NOMO-1 treated with dmso at 0.1 percent for 144 hours (cell line): ENCODE results near the gene C2orf72.
"Not testable (repeated sequence)": the region's sequence is repeated elsewhere in the genome, so short reads cannot be mapped to it uniquely, and the experiment has no call there.

Experiments used
- DNase-seq: peaks from one replicate; lab custom pipeline; 2025; ENCODE audit not compliant: unreplicated experiment; lab: John Stamatoyannopoulos, UW

Gene C2orf72

GRCh38 chr2:231013820-231014219 lies 23.5 kb upstream of the C2orf72 start:
- DNase-seq, result no peak

- no peak for DNase-seq
Observed at GRCh38 chr2:231015478-231015877, 21.8 kb upstream of the C2orf72 start.

GRCh38 chr2:231015926-231016325 lies 21.4 kb upstream of the C2orf72 start:
- DNase-seq, result no peak

GRCh38 chr2:231016566-231017230 lies 20.6 kb upstream of the C2orf72 start:
- DNase-seq, result no peak

- no peak for DNase-seq
Observed at GRCh38 chr2:231017231-231017598, 20.1 kb upstream of the C2orf72 start.

GRCh38 chr2:231018184-231018583 lies 19.1 kb upstream of the C2orf72 start:
- no peak for DNase-seq

GRCh38 chr2:231025059-231025458 lies 12.3 kb upstream of the C2orf72 start:
- DNase-seq, result not testable (repeated sequence)

GRCh38 chr2:231028889-231029288 lies 8.4 kb upstream of the C2orf72 start:
- DNase-seq, result no peak

- no peak for DNase-seq
Observed at GRCh38 chr2:231029563-231029962, 7.8 kb upstream of the C2orf72 start.

- no peak for DNase-seq
Observed at GRCh38 chr2:231030725-231031124, 6.6 kb upstream of the C2orf72 start.

- DNase-seq, result no peak
Observed at GRCh38 chr2:231032575-231033140, 4.7 kb upstream of the C2orf72 start.

GRCh38 chr2:231033147-231034132 lies 3.9 kb upstream of the C2orf72 start:
- DNase-seq, result no peak

GRCh38 chr2:231034291-231034882 lies 2.9 kb upstream of the C2orf72 start:
- peak; percentile 30 for DNase-seq

- no peak for DNase-seq
Observed at GRCh38 chr2:231036131-231036530, 1.2 kb upstream of the C2orf72 start.

- no peak for DNase-seq
Observed at GRCh38 chr2:231036578-231037106, 681 bp upstream of the C2orf72 start.

GRCh38 chr2:231037731-231038482 lies 584 bp downstream of the C2orf72 start:
- DNase-seq, result no peak

- DNase-seq, result no peak
Observed at GRCh38 chr2:231038483-231039293, 1.4 kb downstream of the C2orf72 start.

GRCh38 chr2:231039294-231039664 lies 2.0 kb downstream of the C2orf72 start:
- DNase-seq, result no peak

GRCh38 chr2:231039821-231040364 lies 2.6 kb downstream of the C2orf72 start:
- DNase-seq, result no peak
